GM18861 (cell line): Measurements from ENCODE around the gene NPIPA2.
"Not testable (repeated sequence)": the region's sequence is repeated elsewhere in the genome, so short reads cannot be mapped to it uniquely, and the experiment has no call there.

Experiments
- ATAC-seq: cut with Tn5 transposase; IDR thresholded peaks from one replicate; pipeline ENCODE4 v1.9.1; 2021; ENCODE audit not compliant: unreplicated experiment

NPIPA2 gene

GRCh38 chr16:14742273-14743128, at the start of gene NPIPA2:
Gene NPIPA2 (plus strand): TSS chr16:14742533. CDS start chr16:14748066, 5,533 bp downstream.
- ATAC-seq = peak; percentile 99

- not testable (repeated sequence) for ATAC-seq
Measured at GRCh38 chr16:14694129-14694528, 48.2 kb upstream of the NPIPA2 start, which contains the start of gene PLA2G10. Gene PLA2G10 (minus strand): TSS chr16:14694308. CDS start chr16:14694229, 79 bp downstream.

GRCh38 chr16:14701859-14702258, 40.5 kb upstream of the NPIPA2 start:
- not testable (repeated sequence) for ATAC-seq

GRCh38 chr16:14702672-14703071, 39.7 kb upstream of the NPIPA2 start:
- ATAC-seq = not testable (repeated sequence)

DNA sequence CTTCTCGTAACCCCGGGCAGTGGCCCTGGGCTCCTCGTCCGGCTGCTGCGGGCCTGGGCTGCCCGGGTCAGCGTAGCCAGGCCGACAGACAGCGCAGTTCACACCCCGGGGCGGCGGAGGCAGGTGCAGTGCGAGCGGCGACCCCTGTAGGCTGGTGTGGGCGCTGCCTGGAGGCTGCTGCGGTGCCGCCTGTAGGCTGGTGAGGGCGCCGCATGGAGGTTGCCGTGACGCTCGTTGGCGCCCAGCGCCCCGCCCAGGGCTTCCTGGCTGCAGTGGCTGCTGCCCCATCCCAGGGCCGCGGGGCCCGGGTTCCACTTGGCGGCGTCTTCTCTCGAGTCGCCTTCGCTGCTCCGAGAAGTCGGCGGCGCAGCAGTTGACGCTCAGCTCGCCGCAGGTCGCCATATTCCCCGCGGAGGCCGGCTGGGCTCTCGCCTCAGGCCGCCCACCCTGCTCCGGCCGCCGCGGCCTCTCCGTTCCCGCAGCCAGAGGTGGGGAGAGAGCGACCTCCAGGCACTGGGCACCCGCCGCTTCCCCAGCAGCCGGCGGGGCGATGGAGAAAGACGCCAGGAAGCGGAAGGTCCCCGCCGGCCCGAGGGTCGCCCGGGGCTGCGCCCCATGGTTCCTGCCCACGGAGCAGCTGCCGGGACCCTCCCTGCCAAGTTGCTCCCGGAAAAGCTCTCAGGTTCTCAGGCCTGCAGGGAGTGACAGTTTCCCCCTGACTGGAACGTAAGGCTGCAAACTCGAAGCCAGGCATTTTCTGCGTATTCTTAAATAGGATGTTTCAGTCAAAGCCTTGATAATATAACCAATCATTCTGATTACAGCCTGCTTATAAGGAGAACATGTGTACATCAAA, 38.9 kb upstream of the NPIPA2 start, which contains the start of gene NPIPA3:
Gene NPIPA3 (plus strand): TSS at position 256 of the 856 bp plus-strand sequence. CDS start 5,533 bp downstream, outside the sequence.
- ATAC-seq = peak; percentile 97

GRCh38 chr16:14733233-14733632, 9.1 kb upstream of the NPIPA2 start:
- ATAC-seq = not testable (repeated sequence)

- not testable (repeated sequence) for ATAC-seq
Measured at GRCh38 chr16:14740832-14741385, 1.4 kb upstream of the NPIPA2 start.

DNA sequence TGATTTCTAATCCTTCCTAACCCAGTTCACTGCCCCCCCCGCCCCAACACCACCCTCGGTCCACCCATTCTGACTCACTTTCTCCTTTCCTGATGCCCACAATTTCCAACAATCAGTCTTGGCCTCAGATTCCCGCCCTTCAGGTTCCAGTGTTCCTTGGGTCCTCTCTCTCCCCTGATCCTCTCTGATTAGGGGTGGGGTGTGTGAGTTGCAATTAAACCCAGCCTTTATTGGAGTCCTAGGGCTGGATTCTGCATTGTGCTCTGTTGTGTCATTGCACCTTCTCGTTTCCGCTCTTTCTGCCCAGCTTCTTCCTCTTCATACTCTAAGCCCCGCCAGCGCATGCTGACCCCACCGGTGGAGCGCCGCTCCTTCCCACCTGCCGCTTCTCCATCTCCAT, 539 bp upstream of the NPIPA2 start:
- ATAC-seq = not testable (repeated sequence)

- not testable (repeated sequence) for ATAC-seq
Measured at GRCh38 chr16:14773654-14774053, 31.3 kb downstream of the NPIPA2 start.

DNA sequence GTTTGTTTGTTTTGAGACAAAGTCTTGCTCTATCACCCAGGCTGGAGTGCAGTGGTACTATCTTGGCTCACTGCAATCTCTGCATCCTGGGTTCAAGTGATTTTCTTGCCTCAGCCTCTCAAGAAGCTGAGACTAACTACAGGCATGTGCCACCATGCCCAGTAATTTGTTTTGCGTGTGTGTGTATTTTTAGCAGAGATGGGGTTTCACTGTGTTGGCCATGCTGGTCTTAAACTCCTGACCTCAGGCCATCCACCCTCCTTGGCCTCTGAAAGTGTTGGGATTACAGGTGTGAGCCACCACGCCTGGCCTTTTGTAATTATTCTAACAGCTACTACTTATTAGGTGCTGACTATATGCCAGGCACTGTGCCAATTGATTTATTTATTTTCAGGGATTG, 33.3 kb downstream of the NPIPA2 start:
- ATAC-seq = not testable (repeated sequence)

- ATAC-seq = not testable (repeated sequence)
Measured at GRCh38 chr16:14776763-14777162, 34.4 kb downstream of the NPIPA2 start.

GRCh38 chr16:14779368-14779877, 37.1 kb downstream of the NPIPA2 start:
- not testable (repeated sequence) for ATAC-seq

GRCh38 chr16:14786180-14786579, 43.8 kb downstream of the NPIPA2 start:
- not testable (repeated sequence) for ATAC-seq

- ATAC-seq = not testable (repeated sequence)
Measured at GRCh38 chr16:14789577-14789976, 47.2 kb downstream of the NPIPA2 start.

DNA sequence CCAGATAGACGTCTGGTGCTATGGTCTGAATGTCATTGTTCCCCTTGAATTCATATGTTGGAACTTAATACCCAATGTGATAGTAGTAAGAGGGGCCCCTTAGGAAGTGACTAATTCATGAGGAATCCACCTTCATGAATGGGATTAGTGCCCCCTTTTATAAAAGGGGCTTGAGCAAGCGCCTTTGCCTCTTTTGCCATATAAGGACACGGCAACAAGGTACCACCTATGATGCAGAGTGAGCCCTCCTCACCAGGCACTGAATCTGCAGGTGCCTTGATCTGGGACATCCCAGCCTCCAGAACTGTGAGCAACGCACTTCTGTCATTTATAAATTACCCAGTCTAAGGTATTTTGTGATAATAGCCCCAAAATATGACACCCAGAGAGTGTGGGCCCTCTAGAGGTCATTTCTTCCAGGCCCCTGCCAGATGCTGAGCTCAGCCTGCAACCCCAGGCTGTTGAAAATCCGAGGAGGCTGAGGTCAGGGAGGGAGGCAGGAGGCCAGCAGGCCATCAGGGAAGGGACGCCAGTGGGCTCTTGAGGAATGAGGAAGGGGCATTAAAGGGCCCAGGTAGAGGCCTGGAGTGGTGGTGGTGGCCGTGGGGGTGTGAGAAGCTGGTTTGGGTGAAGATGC, 48.1 kb downstream of the NPIPA2 start:
- not testable (repeated sequence) for ATAC-seq

- not testable (repeated sequence) for ATAC-seq
Measured at GRCh38 chr16:14792914-14793313, 50.6 kb downstream of the NPIPA2 start.

DNA sequence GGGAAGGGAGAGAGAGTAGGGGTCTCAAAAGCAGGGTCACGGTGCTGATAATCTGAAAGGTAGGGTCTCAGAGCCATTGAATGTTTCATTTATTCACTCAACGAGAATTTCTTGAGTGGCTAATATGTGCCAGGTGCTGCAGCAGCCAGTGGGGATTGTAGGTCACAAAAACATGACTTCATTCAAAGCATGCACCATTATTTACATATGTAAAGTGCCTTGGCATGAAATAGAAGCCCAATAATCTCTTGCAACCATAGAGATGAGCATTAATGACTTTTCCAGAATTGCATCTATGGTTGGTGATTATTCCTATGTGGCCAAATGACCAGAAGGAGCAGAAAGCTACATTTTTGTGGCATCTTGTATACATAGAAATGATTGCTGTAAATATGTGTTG, 55.2 kb downstream of the NPIPA2 start:
- not testable (repeated sequence) for ATAC-seq

GRCh38 chr16:14803577-14803976, 61.2 kb downstream of the NPIPA2 start:
- ATAC-seq = not testable (repeated sequence)

- not testable (repeated sequence) for ATAC-seq
Measured at GRCh38 chr16:14807184-14807678, 64.9 kb downstream of the NPIPA2 start.

GRCh38 chr16:14813890-14814289, 71.6 kb downstream of the NPIPA2 start:
- ATAC-seq = not testable (repeated sequence)
